ENCODE results near the gene S100A5. TPM values are rescaled to one million over a fixed set of nuclear protein-coding genes. Genes with fewer than 3 reads are reported as not detected.
A peak's percentile ranks its signal among the peaks of the same experiment; 100 is the strongest.

The S100A5 gene
- total RNA-seq, 1 experiment from 2014 or later = not detected

DNA sequence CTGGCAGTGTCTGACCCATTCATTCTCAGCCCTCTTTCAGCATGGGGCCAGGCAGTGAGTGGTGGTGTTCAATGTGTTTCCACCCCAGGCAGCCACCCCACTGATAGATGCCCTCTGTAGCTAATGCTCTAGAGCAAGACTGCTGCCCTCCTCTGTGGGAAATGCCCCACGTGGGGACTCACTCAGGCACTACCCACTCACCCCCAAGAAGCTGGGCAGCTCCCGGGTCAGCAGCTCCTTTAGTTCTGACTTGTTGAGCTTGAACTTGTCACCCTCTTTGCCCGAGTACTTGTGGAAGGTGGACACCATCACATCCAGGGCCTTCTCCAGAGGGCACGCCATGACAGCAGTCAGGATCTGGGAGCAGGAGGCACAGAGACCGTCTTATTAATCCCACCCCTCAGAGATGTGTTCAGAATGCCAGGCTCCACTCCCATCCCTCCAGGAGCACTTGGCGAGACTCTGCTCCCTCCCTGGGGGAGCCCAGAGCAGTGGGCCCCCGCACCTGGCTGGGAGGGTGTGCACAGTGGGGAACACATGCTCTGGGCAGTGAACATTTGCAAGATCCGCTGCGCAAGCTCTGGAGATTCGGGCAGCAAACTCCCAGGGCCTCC is 3.8 kb upstream of the S100A5 start:
- H3K27ac Mint-ChIP-seq (ENCODE audit: low read depth, unreplicated experiment) = peak overlapping the region; percentile 92

DNA sequence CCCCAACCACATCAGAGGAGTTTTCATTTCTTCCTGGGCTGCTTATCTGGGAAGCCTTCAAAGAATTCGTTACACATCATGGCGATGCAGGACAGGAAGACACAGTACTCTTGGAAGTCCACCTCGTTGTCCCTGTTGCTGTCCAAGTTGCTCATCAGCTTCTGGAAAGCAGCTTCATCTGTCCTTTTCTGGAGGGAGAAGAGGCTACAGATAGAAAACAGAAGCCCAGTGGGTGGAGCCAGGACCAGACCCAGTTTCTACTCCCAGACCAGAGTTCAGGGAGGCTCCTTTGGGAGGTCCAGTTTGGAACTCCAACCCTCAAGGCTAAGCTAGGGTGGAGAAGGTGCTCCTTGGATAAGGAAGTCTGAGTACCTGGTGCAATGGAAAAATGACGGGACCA is 3.0 kb upstream of the S100A5 start:
- TF ChIP-seq, protein P1, sequence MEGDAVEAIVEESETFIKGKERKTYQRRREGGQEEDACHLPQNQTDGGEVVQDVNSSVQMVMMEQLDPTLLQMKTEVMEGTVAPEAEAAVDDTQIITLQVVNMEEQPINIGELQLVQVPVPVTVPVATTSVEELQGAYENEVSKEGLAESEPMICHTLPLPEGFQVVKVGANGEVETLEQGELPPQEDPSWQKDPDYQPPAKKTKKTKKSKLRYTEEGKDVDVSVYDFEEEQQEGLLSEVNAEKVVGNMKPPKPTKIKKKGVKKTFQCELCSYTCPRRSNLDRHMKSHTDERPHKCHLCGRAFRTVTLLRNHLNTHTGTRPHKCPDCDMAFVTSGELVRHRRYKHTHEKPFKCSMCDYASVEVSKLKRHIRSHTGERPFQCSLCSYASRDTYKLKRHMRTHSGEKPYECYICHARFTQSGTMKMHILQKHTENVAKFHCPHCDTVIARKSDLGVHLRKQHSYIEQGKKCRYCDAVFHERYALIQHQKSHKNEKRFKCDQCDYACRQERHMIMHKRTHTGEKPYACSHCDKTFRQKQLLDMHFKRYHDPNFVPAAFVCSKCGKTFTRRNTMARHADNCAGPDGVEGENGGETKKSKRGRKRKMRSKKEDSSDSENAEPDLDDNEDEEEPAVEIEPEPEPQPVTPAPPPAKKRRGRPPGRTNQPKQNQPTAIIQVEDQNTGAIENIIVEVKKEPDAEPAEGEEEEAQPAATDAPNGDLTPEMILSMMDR (IDR thresholded peaks at IDR 0.05; ENCODE audit: unreplicated experiment) = no peak
- no peaks in the 10 kb centered on the region for H3K27me3 Mint-ChIP-seq (ENCODE audit: insufficient read depth, unreplicated experiment)
- peak overlapping the region; percentile 92 for H3K27ac Mint-ChIP-seq (ENCODE audit: low read depth, unreplicated experiment)
- ChIA-PET CTCF (interaction anchor here (0.8 to 13.1 kb wide), 8 partner anchors 10 to 184 kb away, joined by 3 to 146 read pairs (median 19); partner anchors contain the start of genes INTS3 and S100A6), POLR2A (interaction anchor here (0.7 to 36.1 kb wide), 8 partner anchors 7 to 424 kb away, joined by 3 to 2106 read pairs (median 9); partner anchors contain the start of genes CHTOP, CREB3L4, S100A13 and S100A16)
- peaks cover 11% of the 10 kb centered on the region for H3K36me3 Mint-ChIP-seq (ENCODE audit: insufficient read depth, unreplicated experiment)
- H3K9me3 Mint-ChIP-seq (ENCODE audit: unreplicated experiment) = no peaks in the 10 kb centered on the region
- peaks cover 84% of the 10 kb centered on the region for H3K4me1 Mint-ChIP-seq (ENCODE audit: insufficient read depth, unreplicated experiment)
- no peak for DNase-seq (ENCODE audit: unreplicated experiment)
- BruUV-seq (replicated peaks) = no TSS peak
- H3K4me3 Mint-ChIP-seq (ENCODE audit: unreplicated experiment) = peak overlapping the region; percentile 72
- intact Hi-C loops (cut with micrococcal nuclease) = no loop called here

More for the DNA sequence above, 3.8 kb upstream of the S100A5 start:
- POLR2A ChIA-PET = interaction anchor here (0.7 to 36.1 kb wide), 20 partner anchors 8 to 441 kb away, joined by 3 to 2106 read pairs (median 4); partner anchors contain the start of genes CHTOP, CREB3L4, ILF2 and JTB
- no peak for DNase-seq (ENCODE audit: unreplicated experiment)
- CTCF ChIA-PET = interaction anchor here (0.6 to 13.1 kb wide), 17 partner anchors 9 to 1584 kb away, joined by 3 to 146 read pairs (median 4); partner anchors contain the start of genes INTS3 and S100A6
- peak overlapping the region; percentile 72 for H3K4me3 Mint-ChIP-seq (ENCODE audit: unreplicated experiment)
- TF ChIP-seq, protein P1 (IDR thresholded peaks at IDR 0.05; ENCODE audit: unreplicated experiment) = no peak
- intact Hi-C loops (cut with micrococcal nuclease) = loop anchor here (1.0 kb wide), 1 partner anchor 10 kb away; no protein-coding TSS in a partner anchor
- H3K9me3 Mint-ChIP-seq (ENCODE audit: unreplicated experiment) = no peaks in the 10 kb centered on the region
- peaks cover 11% of the 10 kb centered on the region for H3K36me3 Mint-ChIP-seq (ENCODE audit: insufficient read depth, unreplicated experiment)
- H3K27me3 Mint-ChIP-seq (ENCODE audit: insufficient read depth, unreplicated experiment) = no peaks in the 10 kb centered on the region
- BruUV-seq (replicated peaks) = no TSS peak
- H3K4me1 Mint-ChIP-seq (ENCODE audit: insufficient read depth, unreplicated experiment) = peaks cover 89% of the 10 kb centered on the region

DNA sequence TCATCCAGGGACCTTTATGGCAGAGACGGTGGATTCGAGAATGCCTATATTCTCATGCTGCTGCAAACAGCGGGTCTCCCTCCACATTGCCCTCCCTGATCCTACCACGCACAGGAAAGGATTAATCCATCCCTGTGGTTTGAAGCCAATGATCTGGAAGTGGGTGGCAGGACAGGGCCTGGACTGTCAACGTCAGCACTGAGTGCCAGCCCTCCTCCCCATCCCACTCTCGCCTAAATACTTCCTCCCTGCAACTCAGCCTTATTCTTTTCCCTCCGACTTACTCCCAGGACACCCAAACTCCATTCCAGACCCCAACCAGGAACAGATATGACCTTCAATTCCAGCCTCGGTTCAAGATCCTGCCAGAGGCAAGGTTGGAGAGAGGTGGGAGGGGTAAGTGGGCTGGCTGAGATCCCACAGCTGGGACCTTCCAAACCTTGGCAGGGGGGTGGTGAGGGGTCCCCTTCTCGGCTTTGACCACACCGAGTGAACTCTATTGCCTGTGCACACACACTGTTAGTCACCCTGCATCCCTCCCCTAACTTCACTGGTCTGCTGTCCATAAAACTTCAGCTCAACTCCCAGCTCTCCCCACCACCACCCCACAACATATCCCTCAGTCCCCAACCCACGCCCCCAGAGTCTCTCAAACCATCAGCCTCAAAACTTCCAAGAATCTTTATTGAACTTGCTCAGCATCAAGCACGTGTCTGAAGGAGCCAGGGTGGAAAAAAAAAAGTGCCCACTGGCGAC is 2.4 kb upstream of the S100A5 start:
- Mint-ChIP-seq H3K4me1 (ENCODE audit: insufficient read depth, unreplicated experiment) (peaks cover 83% of the 10 kb centered on the region), H3K4me3 (ENCODE audit: unreplicated experiment) (no peak overlapping the region), H3K27me3 (ENCODE audit: insufficient read depth, unreplicated experiment) (no peaks in the 10 kb centered on the region), H3K9me3 (ENCODE audit: unreplicated experiment) (no peaks in the 10 kb centered on the region), H3K36me3 (ENCODE audit: insufficient read depth, unreplicated experiment) (peaks cover 11% of the 10 kb centered on the region), H3K27ac (ENCODE audit: low read depth, unreplicated experiment) (peak overlapping the region; percentile 92)
- TF ChIP-seq, protein P1 (IDR thresholded peaks at IDR 0.05; ENCODE audit: unreplicated experiment) = no peak
- BruUV-seq (replicated peaks) = no TSS peak
- intact Hi-C loops (cut with micrococcal nuclease) = no loop called here
- ChIA-PET POLR2A (interaction anchor here (0.6 to 36.1 kb wide), 5 partner anchors 6 to 116 kb away, joined by 3 to 2106 read pairs (median 38); partner anchors contain the start of genes CHTOP, S100A2, S100A3 and S100A4), CTCF (interaction anchor here (0.5 to 13.1 kb wide), 9 partner anchors 9 to 91 kb away, joined by 3 to 146 read pairs (median 16); partner anchors contain the start of genes CHTOP, S100A14 and S100A6)
- DNase-seq (ENCODE audit: unreplicated experiment) = no peak

All from MCF 10A (cell line).